PFSK-1 (cell line): ENCODE measurements around the gene GSKIP.

Experiments
- FOXP2 ChIP-seq: optimal IDR thresholded peaks from 2 replicates; pipeline ENCODE3; 2011; ENCODE audit warnings: borderline replicate concordance, control low read depth, inconsistent platforms; ENCODE audit not compliant: insufficient read depth; ENCODE audit errors: extremely low read length, extremely low read depth
- POLR2AphosphoS5 ChIP-seq: IDR thresholded peaks from 2 replicates; pipeline ENCODE4 v1.6.1; 2012; ENCODE audit warnings: low read depth, mild to moderate bottlenecking, control low read depth, low read length, moderate library complexity
- SIN3A ChIP-seq: IDR thresholded peaks from 2 replicates; pipeline ENCODE4 v1.6.1; 2012; ENCODE audit warnings: mild to moderate bottlenecking, low read length, moderate library complexity, borderline replicate concordance; ENCODE audit not compliant: insufficient read depth
- TAF1 ChIP-seq: IDR thresholded peaks from 2 replicates; pipeline ENCODE4 v1.6.1; 2012; ENCODE audit warnings: low read length, control low read depth, borderline replicate concordance; ENCODE audit not compliant: insufficient read depth
- TF ChIP-seq, protein P1 (sequence below), 2 experiments: IDR thresholded peaks; 2 replicates each; pipeline versions ENCODE4 v1.6.1 to v1.8.0; 2011 to 2012; ENCODE audit warnings: low read depth in 2 of 2, low read length in 2 of 2, control low read depth in 1 of 2, inconsistent platforms in 1 of 2, mild to moderate bottlenecking in 1 of 2, moderate library complexity in 1 of 2; ENCODE audit not compliant: insufficient read depth in 1 of 2

GSKIP gene

DNA sequence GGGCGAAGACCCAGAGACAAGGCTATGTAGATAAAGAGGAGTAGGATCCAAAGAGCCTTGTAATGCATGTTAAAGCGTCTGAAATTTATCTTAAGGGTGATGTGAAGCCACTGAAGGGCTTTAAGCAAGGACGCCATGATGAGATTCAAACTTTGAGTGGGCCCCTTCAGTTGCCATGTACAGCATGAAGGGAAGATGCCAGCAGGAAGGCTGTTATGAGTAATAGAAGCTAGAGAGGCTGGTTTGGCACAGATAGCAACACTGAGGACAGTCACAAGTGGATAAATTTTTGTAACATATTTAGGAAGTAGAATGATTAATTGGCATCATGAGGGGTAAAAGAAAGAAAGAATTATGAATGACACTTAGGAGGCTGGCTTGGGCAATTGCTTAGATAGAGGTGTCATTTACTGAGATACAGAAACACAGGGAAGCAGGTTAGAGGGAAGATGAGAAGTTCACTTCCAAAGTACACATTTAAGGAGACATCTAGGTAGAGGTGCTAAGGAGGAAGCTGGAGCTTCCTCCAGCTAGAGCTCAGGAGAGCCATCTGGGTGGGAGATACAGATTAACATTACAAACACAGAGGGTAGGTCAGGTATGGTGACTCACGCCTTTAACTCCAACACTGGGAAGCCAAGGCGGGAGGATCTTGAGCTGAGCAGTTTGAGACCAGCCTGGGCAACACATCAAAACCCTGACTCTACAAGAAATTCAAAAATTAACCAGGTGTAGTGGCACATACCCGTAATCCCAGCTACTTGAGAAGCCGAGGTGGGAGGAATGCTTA lies 13.8 kb upstream of the GSKIP start:
- TF ChIP-seq POLR2AphosphoS5: no peak
- no peak for TF ChIP-seq TAF1
- no peak for TF ChIP-seq FOXP2
- no peak for TF ChIP-seq SIN3A
- TF ChIP-seq, protein P1, sequence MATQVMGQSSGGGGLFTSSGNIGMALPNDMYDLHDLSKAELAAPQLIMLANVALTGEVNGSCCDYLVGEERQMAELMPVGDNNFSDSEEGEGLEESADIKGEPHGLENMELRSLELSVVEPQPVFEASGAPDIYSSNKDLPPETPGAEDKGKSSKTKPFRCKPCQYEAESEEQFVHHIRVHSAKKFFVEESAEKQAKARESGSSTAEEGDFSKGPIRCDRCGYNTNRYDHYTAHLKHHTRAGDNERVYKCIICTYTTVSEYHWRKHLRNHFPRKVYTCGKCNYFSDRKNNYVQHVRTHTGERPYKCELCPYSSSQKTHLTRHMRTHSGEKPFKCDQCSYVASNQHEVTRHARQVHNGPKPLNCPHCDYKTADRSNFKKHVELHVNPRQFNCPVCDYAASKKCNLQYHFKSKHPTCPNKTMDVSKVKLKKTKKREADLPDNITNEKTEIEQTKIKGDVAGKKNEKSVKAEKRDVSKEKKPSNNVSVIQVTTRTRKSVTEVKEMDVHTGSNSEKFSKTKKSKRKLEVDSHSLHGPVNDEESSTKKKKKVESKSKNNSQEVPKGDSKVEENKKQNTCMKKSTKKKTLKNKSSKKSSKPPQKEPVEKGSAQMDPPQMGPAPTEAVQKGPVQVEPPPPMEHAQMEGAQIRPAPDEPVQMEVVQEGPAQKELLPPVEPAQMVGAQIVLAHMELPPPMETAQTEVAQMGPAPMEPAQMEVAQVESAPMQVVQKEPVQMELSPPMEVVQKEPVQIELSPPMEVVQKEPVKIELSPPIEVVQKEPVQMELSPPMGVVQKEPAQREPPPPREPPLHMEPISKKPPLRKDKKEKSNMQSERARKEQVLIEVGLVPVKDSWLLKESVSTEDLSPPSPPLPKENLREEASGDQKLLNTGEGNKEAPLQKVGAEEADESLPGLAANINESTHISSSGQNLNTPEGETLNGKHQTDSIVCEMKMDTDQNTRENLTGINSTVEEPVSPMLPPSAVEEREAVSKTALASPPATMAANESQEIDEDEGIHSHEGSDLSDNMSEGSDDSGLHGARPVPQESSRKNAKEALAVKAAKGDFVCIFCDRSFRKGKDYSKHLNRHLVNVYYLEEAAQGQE (IDR thresholded peaks at IDR 0.05; ENCODE audit: insufficient read depth in 1 of 2, low read depth in 2 of 2, low read length in 2 of 2): no peak

DNA sequence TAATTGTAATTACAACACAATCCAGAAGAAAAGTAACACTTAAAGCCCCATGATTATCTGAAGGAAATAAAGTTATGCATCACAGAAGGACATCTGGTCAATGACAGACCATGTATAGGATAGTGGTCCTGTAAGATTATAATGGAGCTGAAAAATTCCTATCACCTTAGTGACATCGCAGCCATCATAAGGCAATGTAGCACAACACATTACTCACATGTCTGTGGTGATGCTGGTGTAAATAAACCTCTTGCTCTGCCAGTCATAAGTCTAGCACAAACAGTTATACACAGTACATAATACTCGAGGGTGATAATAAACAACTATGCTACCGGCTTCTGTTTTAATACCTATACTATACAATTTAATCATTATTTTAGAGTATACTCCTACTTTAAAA lies 11.3 kb upstream of the GSKIP start:
- TF ChIP-seq SIN3A (no peak), FOXP2 (no peak), POLR2AphosphoS5 (no peak), TAF1 (no peak)
- TF ChIP-seq, protein P1 (IDR thresholded peaks at IDR 0.05; ENCODE audit: insufficient read depth in 1 of 2, low read depth in 2 of 2, low read length in 2 of 2): no peak

DNA sequence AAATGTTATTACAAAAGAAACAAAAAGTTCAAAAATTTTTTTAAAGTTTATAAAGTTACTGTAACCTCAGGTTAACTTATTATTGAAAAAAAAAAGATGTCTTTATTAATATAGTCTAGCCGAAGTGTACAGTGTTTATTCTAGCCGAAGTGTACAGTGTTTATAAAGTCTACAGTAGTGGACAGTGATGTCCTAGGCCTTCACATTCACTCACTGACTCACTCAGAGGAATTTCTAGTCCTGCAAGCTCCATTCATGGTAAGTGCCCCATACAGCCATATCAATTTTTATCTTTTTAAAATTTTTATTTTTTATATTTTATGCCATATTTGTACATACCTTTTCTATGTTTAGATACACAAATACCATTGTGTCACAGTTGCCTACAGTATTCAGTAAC lies 10.6 kb upstream of the GSKIP start:
- no peak for TF ChIP-seq FOXP2
- TF ChIP-seq TAF1: no peak
- TF ChIP-seq, protein P1 (IDR thresholded peaks at IDR 0.05; ENCODE audit: insufficient read depth in 1 of 2, low read depth in 2 of 2, low read length in 2 of 2): no peak
- no peak for TF ChIP-seq SIN3A
- no peak for TF ChIP-seq POLR2AphosphoS5

DNA sequence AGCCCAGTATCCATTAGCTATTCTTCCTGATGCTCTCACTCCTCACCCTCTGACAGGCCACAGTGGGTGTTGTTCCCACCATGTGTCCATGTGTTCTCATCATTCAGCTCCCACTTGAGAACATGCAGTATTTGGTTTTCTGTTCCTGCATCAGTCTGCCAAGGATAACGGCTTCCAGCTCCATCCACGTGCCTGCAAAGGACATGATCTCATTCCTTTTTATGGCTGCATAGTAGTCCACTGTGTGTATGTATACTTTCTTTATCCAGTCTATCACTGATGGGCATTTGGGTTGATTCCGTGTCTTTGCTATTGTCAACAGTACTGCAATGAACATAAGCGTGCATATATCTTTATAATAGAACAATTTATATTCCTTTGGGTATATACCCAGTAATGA lies 9.1 kb upstream of the GSKIP start:
- TF ChIP-seq, protein P1 (IDR thresholded peaks at IDR 0.05; ENCODE audit: insufficient read depth in 1 of 2, low read depth in 2 of 2, low read length in 2 of 2): no peak
- no peak for TF ChIP-seq POLR2AphosphoS5
- no peak for TF ChIP-seq FOXP2
- TF ChIP-seq SIN3A: no peak
- no peak for TF ChIP-seq TAF1
